ENCODE data around the gene LAMC2. TPM values are rescaled to one million over a fixed set of nuclear protein-coding genes. Genes with fewer than 3 reads are reported as not detected.

The LAMC2 gene
- polyA plus RNA-seq, 3 donors: not detected

GRCh38 chr1:183290628-183291027, 104.6 kb downstream of the LAMC2 start:
- H3K36me3 Mint-ChIP-seq: no peaks in the 10 kb centered on the region
- no peak for DNase-seq

DNA sequence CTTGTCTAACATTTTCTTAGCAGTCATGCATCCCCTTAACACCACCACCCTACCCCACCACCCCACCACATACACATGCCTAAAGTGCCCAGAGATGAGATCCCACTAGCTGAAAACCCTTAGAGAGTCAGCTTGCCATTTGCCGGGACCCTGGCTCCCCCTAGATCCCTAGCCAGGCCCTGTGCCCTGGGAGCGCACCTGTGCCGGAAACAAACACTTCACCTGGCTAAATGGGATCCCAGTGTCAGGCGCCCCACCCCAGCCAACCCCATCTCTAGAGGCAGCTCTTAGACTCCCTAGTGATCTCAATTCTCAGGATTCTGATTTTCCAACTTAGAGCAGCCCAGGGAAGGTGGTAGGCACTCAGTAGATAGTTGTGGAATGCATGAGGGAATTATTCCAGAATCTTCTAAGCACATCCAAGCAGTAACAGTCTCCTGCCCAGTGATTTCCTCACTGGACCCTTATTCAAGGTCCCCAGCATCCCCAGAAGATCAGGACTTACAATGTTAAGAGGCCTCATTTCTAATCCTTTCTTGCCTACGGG, 105.2 kb downstream of the LAMC2 start:
- no peaks in the 10 kb centered on the region for H3K36me3 Mint-ChIP-seq
- H3K79me2 ChIP-seq (ENCODE audit: insufficient read depth, low read length): no peaks in the 10 kb centered on the region
- H3K36me3 ChIP-seq (replicated peaks in 1 of 2; ENCODE audit: control insufficient read depth in 1 of 2, insufficient read depth in 2 of 2, low read length in 2 of 2): no peaks in the 10 kb centered on the region
- no peaks in the 10 kb centered on the region for H3K4me1 ChIP-seq (ENCODE audit: control insufficient read depth in 1 of 2, insufficient read depth in 2 of 2, low read length in 2 of 2)
- peaks cover 0 to 4% (median 0%) of the 10 kb centered on the region in 3 donors for H3K27me3 Mint-ChIP-seq (ENCODE audit: low read depth in 3 of 3)
- no peaks in the 10 kb centered on the region for H3K4me1 Mint-ChIP-seq
- WGBS (ENCODE audit: insufficient coverage): 100% methylated on average over 4 of the region's 5 CpGs
- no peak for TF ChIP-seq CTCF (IDR thresholded peaks at IDR 0.05)
- H3K4me2 ChIP-seq (replicated peaks; ENCODE audit: extremely low read depth, low read length, poor library complexity, severe bottlenecking): no peak overlapping the region
- peaks cover 0 to 7% of the 10 kb centered on the region in 2 donors for H3K9me3 ChIP-seq (replicated peaks in 1 of 2; ENCODE audit: control insufficient read depth in 1 of 2, insufficient read depth in 1 of 2, low read length in 2 of 2)
- H3K27ac ChIP-seq (ENCODE audit: low read depth in 1 of 2, low read length in 2 of 2): no peak overlapping the region
- H4K20me1 ChIP-seq (ENCODE audit: insufficient read depth, low read length): no peaks in the 10 kb centered on the region
- intact Hi-C loops (cut with micrococcal nuclease): no loop called here
- peaks cover 0 to 3% (median 0%) of the 10 kb centered on the region in 7 donors for H3K9me3 Mint-ChIP-seq
- no peak for DNase-seq
- H3K4me3 Mint-ChIP-seq: no peak overlapping the region
- no peak overlapping the region for H3K27ac Mint-ChIP-seq
- H2AFZ ChIP-seq (ENCODE audit: insufficient read depth, low read depth, low read length, poor library complexity, severe bottlenecking): no peak overlapping the region
- no peaks in the 10 kb centered on the region for H3K27me3 ChIP-seq (ENCODE audit: control insufficient read depth in 2 of 2, insufficient read depth in 2 of 2, low read length in 2 of 2)
- H3K9ac ChIP-seq (ENCODE audit: insufficient read depth, low read length, poor library complexity, severe bottlenecking): no peak overlapping the region
- no peak overlapping the region for H3K4me3 ChIP-seq (replicated peaks in 1 of 3; ENCODE audit: low read depth in 2 of 3, low read length in 3 of 3)

More at GRCh38 chr1:183290628-183291027, 104.6 kb downstream of the LAMC2 start:
- H3K4me1 Mint-ChIP-seq: no peaks in the 10 kb centered on the region
- no peak overlapping the region for H3K9ac ChIP-seq (ENCODE audit: insufficient read depth, low read length, poor library complexity, severe bottlenecking)
- no peak overlapping the region for H2AFZ ChIP-seq (ENCODE audit: insufficient read depth, low read depth, low read length, poor library complexity, severe bottlenecking)
- H3K27ac ChIP-seq (ENCODE audit: low read depth in 1 of 2, low read length in 2 of 2): no peak overlapping the region
- H3K36me3 ChIP-seq (replicated peaks in 1 of 2; ENCODE audit: control insufficient read depth in 1 of 2, insufficient read depth in 2 of 2, low read length in 2 of 2): no peaks in the 10 kb centered on the region
- H4K20me1 ChIP-seq (ENCODE audit: insufficient read depth, low read length): no peaks in the 10 kb centered on the region
- TF ChIP-seq CTCF (IDR thresholded peaks at IDR 0.05): no peak
- intact Hi-C loops (cut with micrococcal nuclease): no loop called here
- no peak overlapping the region for H3K4me2 ChIP-seq (replicated peaks; ENCODE audit: extremely low read depth, low read length, poor library complexity, severe bottlenecking)
- no peak overlapping the region for H3K27ac Mint-ChIP-seq
- no peak overlapping the region for H3K4me3 Mint-ChIP-seq
- H3K9me3 Mint-ChIP-seq: peaks cover 0 to 3% (median 0%) of the 10 kb centered on the region in 7 donors
- no peaks in the 10 kb centered on the region for H3K4me1 ChIP-seq (ENCODE audit: control insufficient read depth in 1 of 2, insufficient read depth in 2 of 2, low read length in 2 of 2)
- H3K27me3 Mint-ChIP-seq (ENCODE audit: low read depth in 3 of 3): peaks cover 0 to 4% (median 0%) of the 10 kb centered on the region in 3 donors
- no peaks in the 10 kb centered on the region for H3K79me2 ChIP-seq (ENCODE audit: insufficient read depth, low read length)
- no peak overlapping the region for H3K4me3 ChIP-seq (replicated peaks in 1 of 3; ENCODE audit: low read depth in 2 of 3, low read length in 3 of 3)
- H3K27me3 ChIP-seq (ENCODE audit: control insufficient read depth in 2 of 2, insufficient read depth in 2 of 2, low read length in 2 of 2): no peaks in the 10 kb centered on the region
- 90% methylated on average over 6 of the region's 6 CpGs for WGBS (ENCODE audit: insufficient coverage)
- peaks cover 0 to 7% of the 10 kb centered on the region in 2 donors for H3K9me3 ChIP-seq (replicated peaks in 1 of 2; ENCODE audit: control insufficient read depth in 1 of 2, insufficient read depth in 1 of 2, low read length in 2 of 2)
